Stimulated activated CD4-positive, alpha-beta T cell treated with anti-CD3 and anti-CD28 coated beads, Interleukin-4, amount 100 ng/mL, for 4 hours (primary cell): ENCODE measurements around the gene FXR2.
A peak's percentile ranks its signal among the peaks of the same experiment; 100 is the strongest.
"Not testable (repeated sequence)": the region's sequence is repeated elsewhere in the genome, so short reads cannot be mapped to it uniquely, and the experiment has no call there.

ENCODE experiments used
- DNase-seq, 2 experiments: peaks; one replicate each; pipeline ENCODE4 v3.0.0-alpha.2; 2020

FXR2 gene

GRCh38 chr17:7627250-7628121 is 12.8 kb upstream of the FXR2 start, which contains the start of gene SAT2:
Gene SAT2 (minus strand): TSS chr17:7627821. CDS start chr17:7627635, 186 bp downstream.
- DNase-seq, result peak; percentile 76 to 86

GRCh38 chr17:7626956-7627249 is 12.2 kb upstream of the FXR2 start:
- no peak for DNase-seq

- no peak for DNase-seq
These were observed 11.6 kb upstream of the FXR2 start for GRCh38 chr17:7626307-7626706.

- DNase-seq, result not testable (repeated sequence)
These were observed 11.1 kb upstream of the FXR2 start for GRCh38 chr17:7625749-7626148.

GRCh38 chr17:7623661-7624060 is 9.0 kb upstream of the FXR2 start:
- DNase-seq, result no peak

GRCh38 chr17:7620835-7621234 is 6.1 kb upstream of the FXR2 start:
- no peak for DNase-seq

- no peak for DNase-seq
These were observed 3.9 kb upstream of the FXR2 start for GRCh38 chr17:7618608-7619007.

- no peak for DNase-seq
These were observed 609 bp upstream of the FXR2 start for GRCh38 chr17:7615265-7615747.

GRCh38 chr17:7613769-7614424 is 800 bp downstream of the FXR2 start:
- DNase-seq, result no peak

- no peak for DNase-seq
These were observed 2.4 kb downstream of the FXR2 start for GRCh38 chr17:7612294-7612640.

- no peak for DNase-seq
These were observed 2.9 kb downstream of the FXR2 start for GRCh38 chr17:7611635-7612293.

- DNase-seq, result no peak
These were observed 4.1 kb downstream of the FXR2 start for GRCh38 chr17:7610641-7611040.

GRCh38 chr17:7606280-7606679 is 8.4 kb downstream of the FXR2 start:
- no peak for DNase-seq

- not testable (repeated sequence) for DNase-seq
These were observed 17.1 kb downstream of the FXR2 start for GRCh38 chr17:7597561-7597960.

GRCh38 chr17:7593296-7593695 is 21.4 kb downstream of the FXR2 start:
- DNase-seq, result no peak

- no peak for DNase-seq
These were observed 22.2 kb downstream of the FXR2 start for GRCh38 chr17:7592422-7593021.

GRCh38 chr17:7591596-7591995 is 23.1 kb downstream of the FXR2 start:
- no peak for DNase-seq

GRCh38 chr17:7590743-7591142 is 24.0 kb downstream of the FXR2 start:
- DNase-seq, result no peak

- no peak for DNase-seq
These were observed 24.6 kb downstream of the FXR2 start, which contains the start of gene SOX15 for GRCh38 chr17:7589891-7590691. Gene SOX15 (minus strand): TSS chr17:7590094. CDS start chr17:7589676, 418 bp downstream.

GRCh38 chr17:7589204-7589868 is 25.4 kb downstream of the FXR2 start:
- peak; percentile 53 to 62 for DNase-seq

- DNase-seq, result no peak
These were observed 26.0 kb downstream of the FXR2 start for GRCh38 chr17:7588553-7589203.
